ENCODE measurements around the gene KLHL22.

KLHL22 gene

DNA sequence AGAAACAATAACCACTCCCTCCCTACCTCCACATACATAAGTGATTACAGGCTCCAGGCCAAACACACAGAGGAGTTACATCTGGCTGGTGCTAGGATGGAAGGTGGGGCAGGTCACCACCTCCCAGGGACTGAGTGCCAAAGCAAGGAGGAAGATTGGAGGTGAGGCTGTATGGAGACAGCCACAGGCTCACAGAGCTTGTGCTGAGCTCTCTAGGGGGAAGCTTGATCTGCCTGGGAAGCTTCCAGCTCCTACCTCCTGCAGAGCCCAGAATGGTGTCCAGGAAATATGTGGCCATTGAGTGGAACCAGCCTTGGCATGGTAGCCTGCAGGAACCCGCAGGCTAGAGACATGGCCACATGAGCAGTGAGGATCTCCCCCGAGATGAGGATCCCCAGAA is 8.2 kb upstream of the KLHL22 start:
- Histone ChIP-seq H3K9ac (ENCODE audit: low read length) (no peak overlapping the region), H3K27me3 (ENCODE audit: insufficient read depth, low read length) (no peaks in the 10 kb centered on the region), H3K79me2 (ENCODE audit: insufficient read depth, low read length) (peaks cover 12% of the 10 kb centered on the region), H3K27ac (ENCODE audit: low read depth, low read length, poor library complexity, severe bottlenecking) (no peak overlapping the region), H3F3A (ENCODE audit: insufficient read depth, low read length) (no peaks in the 10 kb centered on the region), H3K4me2 (ENCODE audit: low read length) (no peak overlapping the region), H3K9me2 (ENCODE audit: low read depth, low read length) (no peaks in the 10 kb centered on the region), H3K4me1 (ENCODE audit: insufficient read depth, low read length, severe bottlenecking) (peaks cover 9% of the 10 kb centered on the region), H3K36me3 (ENCODE audit: insufficient read depth, low read length) (no peaks in the 10 kb centered on the region), H4K20me1 (ENCODE audit: insufficient read depth, low read length) (no peaks in the 10 kb centered on the region), H3K4me3 (ENCODE audit: low read depth, low read length, poor library complexity, severe bottlenecking) (no peak overlapping the region), H3K9me3 (ENCODE audit: low read length) (no peaks in the 10 kb centered on the region), H2AFZ (ENCODE audit: low read length) (no peak overlapping the region)
- TF ChIP-seq, protein P1, sequence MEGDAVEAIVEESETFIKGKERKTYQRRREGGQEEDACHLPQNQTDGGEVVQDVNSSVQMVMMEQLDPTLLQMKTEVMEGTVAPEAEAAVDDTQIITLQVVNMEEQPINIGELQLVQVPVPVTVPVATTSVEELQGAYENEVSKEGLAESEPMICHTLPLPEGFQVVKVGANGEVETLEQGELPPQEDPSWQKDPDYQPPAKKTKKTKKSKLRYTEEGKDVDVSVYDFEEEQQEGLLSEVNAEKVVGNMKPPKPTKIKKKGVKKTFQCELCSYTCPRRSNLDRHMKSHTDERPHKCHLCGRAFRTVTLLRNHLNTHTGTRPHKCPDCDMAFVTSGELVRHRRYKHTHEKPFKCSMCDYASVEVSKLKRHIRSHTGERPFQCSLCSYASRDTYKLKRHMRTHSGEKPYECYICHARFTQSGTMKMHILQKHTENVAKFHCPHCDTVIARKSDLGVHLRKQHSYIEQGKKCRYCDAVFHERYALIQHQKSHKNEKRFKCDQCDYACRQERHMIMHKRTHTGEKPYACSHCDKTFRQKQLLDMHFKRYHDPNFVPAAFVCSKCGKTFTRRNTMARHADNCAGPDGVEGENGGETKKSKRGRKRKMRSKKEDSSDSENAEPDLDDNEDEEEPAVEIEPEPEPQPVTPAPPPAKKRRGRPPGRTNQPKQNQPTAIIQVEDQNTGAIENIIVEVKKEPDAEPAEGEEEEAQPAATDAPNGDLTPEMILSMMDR (IDR thresholded peaks at IDR 0.05; ENCODE audit: low read length) = no peak
- no peak for TF ChIP-seq EZH2 (IDR thresholded peaks at IDR 0.05; ENCODE audit: borderline replicate concordance, low read length)

DNA sequence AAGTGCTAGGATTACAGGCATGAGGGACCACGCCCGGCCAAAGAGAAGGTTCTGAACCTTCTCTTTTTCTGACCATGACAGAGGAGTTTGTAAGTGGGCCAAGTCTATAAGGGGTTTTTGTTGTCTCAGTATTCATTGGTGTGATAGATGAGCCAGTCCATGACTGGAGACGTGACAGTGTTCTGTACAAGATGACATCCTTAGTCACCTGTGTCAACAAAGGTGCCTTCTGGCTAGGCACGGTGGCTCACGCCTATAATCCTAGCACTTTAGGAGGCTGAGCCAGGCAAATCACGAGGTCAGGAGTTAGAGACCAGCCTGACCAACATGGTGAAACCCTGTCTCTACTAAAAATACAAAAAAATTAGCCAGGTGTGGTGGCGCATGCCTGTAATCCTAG is 4.2 kb upstream of the KLHL22 start:
- H3K27ac ChIP-seq (ENCODE audit: low read depth, low read length, poor library complexity, severe bottlenecking) = no peak overlapping the region

GRCh38 chr22:20498913-20499312 is 3.3 kb upstream of the KLHL22 start:
- Histone ChIP-seq H3K36me3 (ENCODE audit: insufficient read depth, low read length) (no peaks in the 10 kb centered on the region), H4K20me1 (ENCODE audit: insufficient read depth, low read length) (no peaks in the 10 kb centered on the region), H3K4me2 (ENCODE audit: low read length) (no peak overlapping the region), H3K27me3 (ENCODE audit: insufficient read depth, low read length) (no peaks in the 10 kb centered on the region), H3K4me1 (ENCODE audit: insufficient read depth, low read length, severe bottlenecking) (peaks cover 13% of the 10 kb centered on the region), H3K27ac (ENCODE audit: low read depth, low read length, poor library complexity, severe bottlenecking) (no peak overlapping the region), H3K9ac (ENCODE audit: low read length) (no peak overlapping the region), H3K79me2 (ENCODE audit: insufficient read depth, low read length) (no peaks in the 10 kb centered on the region), H3F3A (ENCODE audit: insufficient read depth, low read length) (no peaks in the 10 kb centered on the region), H2AFZ (ENCODE audit: low read length) (no peak overlapping the region), H3K9me2 (ENCODE audit: low read depth, low read length) (no peaks in the 10 kb centered on the region), H3K9me3 (ENCODE audit: low read length) (no peaks in the 10 kb centered on the region), H3K4me3 (ENCODE audit: low read depth, low read length, poor library complexity, severe bottlenecking) (no peak overlapping the region)
- no peak for TF ChIP-seq EZH2 (IDR thresholded peaks at IDR 0.05; ENCODE audit: borderline replicate concordance, low read length)
- TF ChIP-seq, protein P1 (IDR thresholded peaks at IDR 0.05; ENCODE audit: low read length) = no peak

More for the DNA sequence above, 4.2 kb upstream of the KLHL22 start:
- H3K9ac ChIP-seq (ENCODE audit: low read length) = no peak overlapping the region
- no peaks in the 10 kb centered on the region for H3F3A ChIP-seq (ENCODE audit: insufficient read depth, low read length)
- peaks cover 7% of the 10 kb centered on the region for H3K4me1 ChIP-seq (ENCODE audit: insufficient read depth, low read length, severe bottlenecking)
- no peak overlapping the region for H2AFZ ChIP-seq (ENCODE audit: low read length)
- H3K4me3 ChIP-seq (ENCODE audit: low read depth, low read length, poor library complexity, severe bottlenecking) = no peak overlapping the region
- H3K9me2 ChIP-seq (ENCODE audit: low read depth, low read length) = no peaks in the 10 kb centered on the region
- no peaks in the 10 kb centered on the region for H4K20me1 ChIP-seq (ENCODE audit: insufficient read depth, low read length)
- H3K27me3 ChIP-seq (ENCODE audit: insufficient read depth, low read length) = no peaks in the 10 kb centered on the region
- H3K79me2 ChIP-seq (ENCODE audit: insufficient read depth, low read length) = no peaks in the 10 kb centered on the region
- H3K9me3 ChIP-seq (ENCODE audit: low read length) = no peaks in the 10 kb centered on the region
- TF ChIP-seq, protein P1 (IDR thresholded peaks at IDR 0.05; ENCODE audit: low read length) = no peak
- no peak for TF ChIP-seq EZH2 (IDR thresholded peaks at IDR 0.05; ENCODE audit: borderline replicate concordance, low read length)
- no peaks in the 10 kb centered on the region for H3K36me3 ChIP-seq (ENCODE audit: insufficient read depth, low read length)
- H3K4me2 ChIP-seq (ENCODE audit: low read length) = no peak overlapping the region

All from OCI-LY1 (cell line).